NCI-H774 (cell line): ENCODE results near the gene VPS54.
A peak's percentile ranks its signal among the peaks of the same experiment; 100 is the strongest.
"Not testable (repeated sequence)": the region's sequence is repeated elsewhere in the genome, so short reads cannot be mapped to it uniquely, and the experiment has no call there.

Source experiments
- DNase-seq: peaks from one replicate; lab custom pipeline; 2025; lab: John Stamatoyannopoulos, UW

Gene VPS54

GRCh38 chr2:64021578-64021977, 2.4 kb upstream of the VPS54 start:
- DNase-seq = no peak

GRCh38 chr2:64019975-64020528, 824 bp upstream of the VPS54 start:
- no peak for DNase-seq

- no peak for DNase-seq
Measured at GRCh38 chr2:64018701-64019082, 536 bp downstream of the VPS54 start.

- peak; percentile 14 for DNase-seq
Measured at GRCh38 chr2:64017811-64018700, 1.2 kb downstream of the VPS54 start.

- DNase-seq = no peak
Measured at GRCh38 chr2:64015898-64016297, 3.3 kb downstream of the VPS54 start.

GRCh38 chr2:64015391-64015790, 3.8 kb downstream of the VPS54 start:
- no peak for DNase-seq

- no peak for DNase-seq
Measured at GRCh38 chr2:64014628-64015027, 4.6 kb downstream of the VPS54 start.

- no peak for DNase-seq
Measured at GRCh38 chr2:64013053-64013452, 6.2 kb downstream of the VPS54 start.

- no peak for DNase-seq
Measured at GRCh38 chr2:64012115-64012514, 7.1 kb downstream of the VPS54 start.

- DNase-seq = no peak
Measured at GRCh38 chr2:64008434-64009009, 10.7 kb downstream of the VPS54 start.

GRCh38 chr2:64007924-64008323, 11.3 kb downstream of the VPS54 start:
- no peak for DNase-seq

GRCh38 chr2:64005707-64006356, 13.4 kb downstream of the VPS54 start:
- no peak for DNase-seq

GRCh38 chr2:64003239-64003638, 16.0 kb downstream of the VPS54 start:
- DNase-seq = no peak

GRCh38 chr2:64001382-64002101, 17.7 kb downstream of the VPS54 start:
- DNase-seq = no peak

GRCh38 chr2:64000630-64001381, 18.4 kb downstream of the VPS54 start:
- DNase-seq = no peak

- no peak for DNase-seq
Measured at GRCh38 chr2:63999049-63999448, 20.2 kb downstream of the VPS54 start.

GRCh38 chr2:63996582-63997198, 22.5 kb downstream of the VPS54 start:
- not testable (repeated sequence) for DNase-seq

- DNase-seq = not testable (repeated sequence)
Measured at GRCh38 chr2:63994329-63995070, 24.7 kb downstream of the VPS54 start.

- no peak for DNase-seq
Measured at GRCh38 chr2:63993871-63994270, 25.4 kb downstream of the VPS54 start.

- DNase-seq = not testable (repeated sequence)
Measured at GRCh38 chr2:63993130-63993584, 26.1 kb downstream of the VPS54 start.
